NCI-H187 (cell line): Measurements from ENCODE around the gene SLC17A9.

Source experiments
- DNase-seq, 2 experiments: peaks; one replicate each; lab custom pipeline; 2025; lab: John Stamatoyannopoulos, UW

SLC17A9 gene

GRCh38 chr20:62982124-62983075 is 29.9 kb downstream of the SLC17A9 start:
- no peak for DNase-seq

- DNase-seq = no peak
Observed at GRCh38 chr20:62983210-62983609, 30.7 kb downstream of the SLC17A9 start.

GRCh38 chr20:62984666-62985443 is 32.3 kb downstream of the SLC17A9 start:
- no peak for DNase-seq

- no peak for DNase-seq
Observed at GRCh38 chr20:62985444-62985778, 32.9 kb downstream of the SLC17A9 start.

- DNase-seq = no peak
Observed at GRCh38 chr20:62986257-62986800, 33.8 kb downstream of the SLC17A9 start.

GRCh38 chr20:62987114-62987513 is 34.6 kb downstream of the SLC17A9 start:
- DNase-seq = no peak

- DNase-seq = no peak
Observed at GRCh38 chr20:62989201-62989601, 36.7 kb downstream of the SLC17A9 start.

GRCh38 chr20:62990306-62990825 is 37.9 kb downstream of the SLC17A9 start:
- DNase-seq = no peak

- no peak for DNase-seq
Observed at GRCh38 chr20:62991196-62991807, 38.8 kb downstream of the SLC17A9 start.

- no peak for DNase-seq
Observed at GRCh38 chr20:62991863-62992262, 39.4 kb downstream of the SLC17A9 start.

- DNase-seq = no peak
Observed at GRCh38 chr20:62993856-62994494, 41.5 kb downstream of the SLC17A9 start.

GRCh38 chr20:62994869-62995281 is 42.4 kb downstream of the SLC17A9 start:
- DNase-seq = no peak

GRCh38 chr20:62995481-62995880 is 43.0 kb downstream of the SLC17A9 start:
- no peak for DNase-seq

- no peak for DNase-seq
Observed at GRCh38 chr20:62995898-62996595, 43.5 kb downstream of the SLC17A9 start.

GRCh38 chr20:62996596-62996982 is 44.1 kb downstream of the SLC17A9 start:
- no peak for DNase-seq

- DNase-seq = no peak
Observed at GRCh38 chr20:62997417-62998035, 45.0 kb downstream of the SLC17A9 start.

GRCh38 chr20:62998449-62998848 is 45.9 kb downstream of the SLC17A9 start:
- no peak for DNase-seq

GRCh38 chr20:62999580-62999979 is 47.1 kb downstream of the SLC17A9 start:
- no peak for DNase-seq

- no peak for DNase-seq
Observed at GRCh38 chr20:63000036-63000435, 47.5 kb downstream of the SLC17A9 start.

GRCh38 chr20:63000958-63001357 is 48.4 kb downstream of the SLC17A9 start:
- DNase-seq = no peak

GRCh38 chr20:63002511-63002910 is 50.0 kb downstream of the SLC17A9 start:
- no peak for DNase-seq
